GM12864 (cell line): ENCODE results near the gene CLIP3.

Experiments
- DNase-seq: peaks from one replicate; pipeline ENCODE4 v3.0.0-alpha.2; 2011; ENCODE audit warnings: low read depth
- H3K4me3 ChIP-seq: 2 replicates; pipeline ENCODE4 v1.5.1; 2011; ENCODE audit warnings: mild to moderate bottlenecking, low read depth, low read length, control low read depth
- CTCF ChIP-seq: IDR thresholded peaks from 2 replicates; pipeline ENCODE4 v1.5.1; 2011; ENCODE audit warnings: low read depth, mild to moderate bottlenecking, moderate library complexity, low read length, control low read depth, inconsistent platforms; ENCODE audit errors: missing control alignments

The CLIP3 gene

GRCh38 chr19:35992907-35993765 lies 39.5 kb downstream of the CLIP3 start:
- no peak overlapping the region for H3K4me3 ChIP-seq
- DNase-seq, result no peak
- TF ChIP-seq CTCF, result no peak

- no peak for TF ChIP-seq CTCF
- no peak overlapping the region for H3K4me3 ChIP-seq
- no peak for DNase-seq
Observed at GRCh38 chr19:35991731-35992450, 40.8 kb downstream of the CLIP3 start.

- DNase-seq, result no peak
- no peak for TF ChIP-seq CTCF
Observed at GRCh38 chr19:35990771-35991730, 41.6 kb downstream of the CLIP3 start.

GRCh38 chr19:35990156-35990555 lies 42.5 kb downstream of the CLIP3 start:
- H3K4me3 ChIP-seq, result no peak overlapping the region
- DNase-seq, result no peak
- TF ChIP-seq CTCF, result no peak

More at GRCh38 chr19:35990771-35991730, 41.6 kb downstream of the CLIP3 start:
- H3K4me3 ChIP-seq, result no peak overlapping the region

- TF ChIP-seq CTCF, result no peak
- H3K4me3 ChIP-seq, result no peak overlapping the region
- DNase-seq, result no peak
Observed at GRCh38 chr19:35988824-35989223, 43.8 kb downstream of the CLIP3 start.

GRCh38 chr19:35987571-35987896 lies 45.1 kb downstream of the CLIP3 start:
- no peak for DNase-seq
- no peak for TF ChIP-seq CTCF
- H3K4me3 ChIP-seq, result peak overlapping the region; percentile 44; the same call in 1 of the 2 replicates
